HepG2 (cell line): ENCODE measurements around the gene RALY. TPM values are rescaled to one million over a fixed set of nuclear protein-coding genes. Genes with fewer than 3 reads are reported as not detected.

Experiments used
- ATAC-seq: fragments of 200-7000 bp; cut with Tn5 transposase; 3 replicates; pipeline ENCODE4 v1.9.1; 2020; ENCODE audit warnings: mild to moderate bottlenecking, moderate library complexity
- BruUV-seq: library from RNA; stranded (reverse); fragments of 400-500 nt; replicated peaks from 2 replicates; lab custom pipeline; 2021; lab: Mats Ljungman, UMichigan
- CTCF ChIA-PET: fragments of 300-600 bp; formaldehyde crosslinking; extraction: SDS; loops from one replicate; lab custom pipeline; 2021; ENCODE audit warnings: low total read pairs, inconsistent platforms, low intra/inter-chr PET ratio; lab: Yijun Ruan, JAX
- POLR2A ChIA-PET: fragments of 350-600 bp; sonication (Branson Sonifier 250); formaldehyde crosslinking; loops from one replicate; lab custom pipeline; 2020; ENCODE audit warnings: antibody characterized with exemption, inconsistent platforms; lab: Yijun Ruan, JAX
- DNase-seq: peaks from one replicate; pipeline ENCODE4 v3.0.0-alpha.2; 2015; ENCODE audit warnings: low spot score
- FAIRE-seq: peaks from 3 replicates; lab custom pipeline; 2011; peaks lifted over from hg19 to GRCh38; lab: Jason Lieb, UNC
- H2AFZ ChIP-seq: one replicate; pipeline ENCODE4 v1.6.1; 2011; ENCODE audit warnings: low read length, inconsistent platforms
- H3K27ac ChIP-seq: fragments of 300-600 bp; 3 replicates; pipeline ENCODE4 v1.8.0; 2011; ENCODE audit warnings: mixed run types, mild to moderate bottlenecking, mixed read lengths, low read length, inconsistent platforms; ENCODE audit not compliant: insufficient read depth; ENCODE audit errors: extremely low read length
- H3K27me3 ChIP-seq, 2 experiments: fragments of 200-600 bp in 1 of 2; 2 replicates in 1 of 2; 3 replicates in 1 of 2; pipeline versions ENCODE4 v1.6.0 to v1.8.0; 2011; ENCODE audit warnings: low read length in 2 of 2, mild to moderate bottlenecking in 2 of 2, moderate library complexity in 2 of 2, inconsistent platforms in 1 of 2; ENCODE audit not compliant: insufficient read depth in 2 of 2, control insufficient read depth in 1 of 2
- H3K36me3 ChIP-seq, 2 experiments: fragments of 200-600 bp in 1 of 2; replicated peaks in 1 of 2; 2 replicates in 1 of 2; 3 replicates in 1 of 2; pipeline versions ENCODE4 v1.5.1 to v1.8.0; 2011; ENCODE audit warnings: low read length in 2 of 2, inconsistent platforms in 1 of 2; ENCODE audit not compliant: insufficient read depth in 2 of 2, control insufficient read depth in 1 of 2
- H3K4me1 ChIP-seq: 2 replicates; pipeline ENCODE4 v1.5.1; 2012; ENCODE audit warnings: low read length, inconsistent platforms; ENCODE audit not compliant: insufficient read depth
- H3K4me2 ChIP-seq: 2 replicates; pipeline ENCODE4 v1.6.0; 2011; ENCODE audit warnings: low read depth, low read length, inconsistent platforms
- H3K4me3 ChIP-seq, 3 experiments: fragments of 200-600 bp in 1 of 3; sonication (generic), shearing (Covaris generic) in 1 of 3; replicated peaks in 1 of 3; 2 replicates each; pipeline ENCODE4 v1.5.1; 2011 to 2016; ENCODE audit warnings: low read length in 3 of 3, inconsistent platforms in 2 of 3, low read depth in 2 of 3, mild to moderate bottlenecking in 2 of 3, control low read depth in 1 of 3, mixed read lengths in 1 of 3; ENCODE audit not compliant: insufficient read depth in 1 of 3
- H3K79me2 ChIP-seq: one replicate; pipeline ENCODE4 v1.6.1; 2011; ENCODE audit warnings: low read length, inconsistent platforms; ENCODE audit not compliant: insufficient read depth
- H3K9ac ChIP-seq: 2 replicates; pipeline ENCODE4 v1.6.0; 2011; ENCODE audit warnings: mild to moderate bottlenecking, low read depth, low read length, inconsistent platforms; ENCODE audit not compliant: insufficient read depth
- H3K9me3 ChIP-seq: 2 replicates; pipeline ENCODE4 v1.5.1; 2012; ENCODE audit warnings: mild to moderate bottlenecking, low read length
- H4K20me1 ChIP-seq: 2 replicates; pipeline ENCODE4 v1.6.0; 2011; ENCODE audit warnings: inconsistent platforms, mild to moderate bottlenecking, low read length, moderate library complexity; ENCODE audit not compliant: insufficient read depth
- AKAP8 ChIP-seq: sonication (generic); formaldehyde crosslinking; IDR thresholded peaks from 2 replicates; pipeline ENCODE4 v1.5.1; 2020; ENCODE audit warnings: mild to moderate bottlenecking, missing genetic modification reagents
- E2F2 ChIP-seq: sonication (generic); formaldehyde crosslinking; IDR thresholded peaks from 2 replicates; pipeline ENCODE4 v1.4.0; 2020; ENCODE audit warnings: missing genetic modification reagents, borderline replicate concordance
- NR0B2 ChIP-seq: sonication (generic); formaldehyde crosslinking; IDR thresholded peaks from 2 replicates; pipeline ENCODE4 v1.4.0; 2020; ENCODE audit warnings: mild to moderate bottlenecking, missing genetic modification reagents
- POLR2AphosphoS5 ChIP-seq: IDR thresholded peaks from 2 replicates; pipeline ENCODE4 v1.6.1; 2012; ENCODE audit warnings: low read depth, low read length
- RBM22 ChIP-seq: fragments of 200-400 bp; formaldehyde crosslinking; optimal IDR thresholded peaks from 2 replicates; pipeline ENCODE3; 2017; ENCODE audit warnings: mild to moderate bottlenecking, low read length, moderate library complexity
- ZNF10 ChIP-seq: sonication (generic); formaldehyde crosslinking; IDR thresholded peaks from 2 replicates; pipeline ENCODE4 v1.4.0; 2020; ENCODE audit warnings: mild to moderate bottlenecking, low read depth, missing genetic modification reagents, borderline replicate concordance
- ZNF234 ChIP-seq: sonication (generic); formaldehyde crosslinking; conservative IDR thresholded peaks from 2 replicates; pipeline ENCODE4 v1.5.1; 2020; ENCODE audit warnings: mild to moderate bottlenecking, missing genetic modification reagents
- ZNF235 ChIP-seq: sonication (generic); formaldehyde crosslinking; IDR thresholded peaks from 2 replicates; pipeline ENCODE4 v1.8.1; 2023; ENCODE audit warnings: mild to moderate bottlenecking, missing genetic modification reagents, borderline replicate concordance
- ZNF382 ChIP-seq: sonication (generic); formaldehyde crosslinking; IDR thresholded peaks from 2 replicates; pipeline ENCODE4 v1.5.0; 2020; ENCODE audit warnings: missing genetic modification reagents, mild to moderate bottlenecking, borderline replicate concordance
- ZNF441 ChIP-seq: sonication (generic); formaldehyde crosslinking; IDR thresholded peaks from 2 replicates; pipeline ENCODE4 v1.7.0; 2021; ENCODE audit warnings: missing genetic modification reagents, borderline replicate concordance
- ZNF543 ChIP-seq: sonication (generic); formaldehyde crosslinking; IDR thresholded peaks from 2 replicates; pipeline ENCODE4 v1.4.0; 2020; ENCODE audit warnings: mild to moderate bottlenecking, missing genetic modification reagents
- ZNF556 ChIP-seq: sonication (generic); formaldehyde crosslinking; IDR thresholded peaks from 2 replicates; pipeline ENCODE4 v1.4.0; 2020; ENCODE audit warnings: mild to moderate bottlenecking, missing genetic modification reagents, borderline replicate concordance
- ZNF691 ChIP-seq: sonication (generic); formaldehyde crosslinking; IDR thresholded peaks from 2 replicates; pipeline ENCODE4 v1.4.0; 2020; ENCODE audit warnings: missing genetic modification reagents, low read depth, mild to moderate bottlenecking, borderline replicate concordance
- ZNF777 ChIP-seq: sonication (generic); formaldehyde crosslinking; IDR thresholded peaks from 2 replicates; pipeline ENCODE4 v1.4.0; 2020; ENCODE audit warnings: missing genetic modification reagents
- WGBS: methylation state at CpG from one replicate; pipeline ENCODE4 v1.1.6; 2017; ENCODE audit warnings: low lambda C conversion rate; 5-methylcytosine and 5-hydroxymethylcytosine counted together
- in situ Hi-C: cut with HindIII; loops from 2 replicates; pipeline ENCODE4 v1.10.0; 2017; ENCODE audit warnings: low pct_unique_long_range_greater_than_20kb; ENCODE audit not compliant: extremely low pct_ligation_motif_present
- intact Hi-C: fragments of 100-400 bp; cut with micrococcal nuclease; formaldehyde crosslinking; loops from one replicate; pipeline ENCODE4 v1.10.0; 2022; ENCODE audit not compliant: unreplicated experiment
- polyA plus RNA-seq, 8 experiments: library from polyadenylated mRNA; depleted of rRNA in 3 of 8; stranded (reverse) in 7 of 8; unstranded in 1 of 8; fragments of >200 nt; fragmentation: Illumina TruSeq in 4 of 8; extraction: Trizol in 4 of 8; gene quantifications; 2 replicates each; pipeline versions ENCODE4 v1.2.1 to v1.2.3, GENCODE V29; 2011 to 2016; ENCODE audit warnings: low read depth in 4 of 8, missing spikeins in 1 of 8, mixed read lengths in 1 of 8; ENCODE audit not compliant: insufficient read depth in 1 of 8
- total RNA-seq, 5 experiments: library from RNA; depleted of rRNA; stranded (reverse); fragments of >200 nt; fragmentation: Illumina TruSeq; extraction: Trizol; gene quantifications; 2 replicates each; pipeline ENCODE4 v1.2.3, GENCODE V29; 2016; ENCODE audit warnings: low read depth in 1 of 5

Gene RALY
- total and polyA plus RNA-seq, 2 of the 13 experiments (the other 11 are each of a cell fraction or from before 2014, with no cell fraction given) = 178 to 186 TPM

GRCh38 chr20:34070859-34071258 lies 77.1 kb downstream of the RALY start:
- no peak overlapping the region for H2AFZ ChIP-seq
- DNase-seq (no peak), ATAC-seq (no peak), FAIRE-seq (no peak)
- peaks cover 36% of the 10 kb centered on the region for H3K79me2 ChIP-seq
- CTCF ChIA-PET = interaction anchor here (2.7 to 3.4 kb wide), 3 partner anchors 124 to 208 kb away, joined by 18 to 100 read pairs (median 39); no protein-coding TSS in a partner anchor
- H3K9ac ChIP-seq = no peak overlapping the region
- H3K36me3 ChIP-seq = peaks cover 32 to 56% of the 10 kb centered on the region in 2 experiments
- intact Hi-C loops = loop anchor here (10.0 kb wide), 1 partner anchor 276 kb away; no protein-coding TSS in a partner anchor
- H3K27ac ChIP-seq = no peak overlapping the region
- no TSS peak for BruUV-seq
- H3K4me3 ChIP-seq = no peak overlapping the region
- H3K27me3 ChIP-seq = no peaks in the 10 kb centered on the region
- H3K4me2 ChIP-seq = no peak overlapping the region
- POLR2A ChIA-PET = no interaction called here
- in situ Hi-C loops = no loop called here
- no peak for TF ChIP-seq ZNF543 (CRISPR knock-in tag)
- TF ChIP-seq RBM22 = peak; percentile 65
- TF ChIP-seq POLR2AphosphoS5 = 0 out of 2 replicates have a peak, but pooled peaks have one; percentile 11
- over 99% methylated on average over 8 of the region's 8 CpGs for WGBS
- no peaks in the 10 kb centered on the region for H3K9me3 ChIP-seq
- no peaks in the 10 kb centered on the region for H3K4me1 ChIP-seq
- peaks cover 34% of the 10 kb centered on the region for H4K20me1 ChIP-seq

GRCh38 chr20:34072076-34072475 lies 78.4 kb downstream of the RALY start:
- 95% methylated on average over 8 of the region's 8 CpGs for WGBS
- in situ Hi-C loops = no loop called here
- Histone ChIP-seq H4K20me1 (peaks cover 34% of the 10 kb centered on the region), H3K9ac (no peak overlapping the region), H3K27ac (no peak overlapping the region), H3K4me3 (no peak overlapping the region), H3K36me3 (peaks cover 40 to 60% of the 10 kb centered on the region in 2 experiments), H3K4me2 (no peak overlapping the region), H3K79me2 (peaks cover 36% of the 10 kb centered on the region), H2AFZ (no peak overlapping the region), H3K4me1 (no peaks in the 10 kb centered on the region), H3K27me3 (no peaks in the 10 kb centered on the region), H3K9me3 (no peaks in the 10 kb centered on the region)
- DNase-seq (no peak), FAIRE-seq (no peak), ATAC-seq (no peak)
- POLR2A ChIA-PET = interaction anchor here (0.5 to 0.6 kb wide), 2 partner anchors 57 to 111 kb away, joined by 3 to 4 read pairs; no protein-coding TSS in a partner anchor
- CTCF ChIA-PET = no interaction called here
- BruUV-seq = no TSS peak
- intact Hi-C loops = loop anchor here (10.0 kb wide), 1 partner anchor 277 kb away; no protein-coding TSS in a partner anchor
- TF ChIP-seq ZNF556 = no peak
- TF ChIP-seq ZNF441 (CRISPR knock-in tag) = no peak
- TF ChIP-seq E2F2 (CRISPR knock-in tag) = no peak
- no peak for TF ChIP-seq ZNF234 (CRISPR knock-in tag)
- no peak for TF ChIP-seq ZNF10 (CRISPR knock-in tag)
- TF ChIP-seq ZNF691 = no peak
- no peak for TF ChIP-seq ZNF235 (CRISPR knock-in tag)
- TF ChIP-seq NR0B2 (CRISPR knock-in tag) = no peak
- TF ChIP-seq ZNF777 = no peak
- no peak for TF ChIP-seq AKAP8 (CRISPR knock-in tag)
- no peak for TF ChIP-seq ZNF382
